ENCODE results near the gene CNNM1.
A peak's percentile ranks its signal among the peaks of the same experiment; 100 is the strongest.

CNNM1 gene

DNA sequence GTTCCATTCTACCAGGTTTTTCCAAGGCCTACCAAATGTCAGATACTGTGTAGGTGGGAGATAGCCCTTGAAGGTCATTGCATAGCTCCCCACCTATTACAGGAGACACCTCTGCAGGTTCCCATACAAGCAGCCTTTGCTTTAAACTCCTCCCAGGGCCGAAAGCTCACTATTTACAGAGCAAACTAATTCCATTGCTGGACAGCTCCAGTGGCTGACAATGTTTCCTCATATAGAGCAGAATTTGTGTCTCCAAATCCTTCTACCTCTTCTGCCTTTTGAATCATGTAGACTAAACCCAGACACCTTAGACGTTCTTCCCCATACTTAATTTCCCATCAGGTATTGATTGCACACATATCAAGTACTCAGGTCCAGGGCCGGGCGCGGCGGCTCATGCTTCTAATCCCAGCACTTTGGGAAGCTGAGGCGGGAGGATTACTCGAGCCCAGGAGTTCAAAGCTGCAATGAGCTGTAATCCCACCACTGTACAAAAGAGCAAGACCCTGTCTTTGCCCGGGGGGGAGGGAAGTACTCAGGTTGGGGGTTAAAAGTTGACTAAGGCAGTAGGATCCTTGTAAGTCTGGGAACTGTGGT is 2.1 kb downstream of the CNNM1 start:
- no peak for DNase-seq (ENCODE audit: low read depth, low spot score)

GRCh38 chr10:99337311-99337811 is 8.2 kb downstream of the CNNM1 start:
- no peak overlapping the region for H3K27ac ChIP-seq
- DNase-seq (ENCODE audit: low read depth, low spot score) = no peak

More for the DNA sequence above, 2.1 kb downstream of the CNNM1 start:
- H3K27ac ChIP-seq = no peak overlapping the region

- no peak for DNase-seq (ENCODE audit: low read depth, low spot score)
Observed at GRCh38 chr10:99337901-99338300, 8.7 kb downstream of the CNNM1 start.

GRCh38 chr10:99339077-99339476 is 9.9 kb downstream of the CNNM1 start:
- DNase-seq (ENCODE audit: low read depth, low spot score) = peak; percentile 34
- peak overlapping the region; percentile 29 for H3K27ac ChIP-seq

More at GRCh38 chr10:99337901-99338300, 8.7 kb downstream of the CNNM1 start:
- no peak overlapping the region for H3K27ac ChIP-seq

DNA sequence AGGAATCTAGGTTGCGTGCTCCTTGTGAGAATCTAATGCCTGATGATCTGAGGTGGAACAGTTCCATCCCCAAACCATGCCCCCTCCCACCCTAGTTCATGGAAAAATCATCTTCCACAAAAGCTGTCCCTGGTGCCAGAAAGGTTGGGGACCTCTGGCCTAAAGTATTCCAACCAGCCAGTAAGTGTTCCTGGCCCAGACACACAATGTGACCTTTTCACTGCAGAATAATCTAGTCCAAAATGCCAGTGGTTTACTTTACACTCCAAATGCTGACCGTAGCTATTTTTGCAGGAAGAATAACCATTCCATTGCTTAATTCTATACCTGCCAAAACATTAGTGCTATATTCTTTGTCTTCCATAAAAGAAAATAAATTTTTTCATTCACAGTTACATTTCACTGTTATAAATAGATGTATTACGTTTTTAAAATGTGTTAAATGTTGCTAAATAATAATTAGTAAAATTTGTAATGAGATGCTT is 10.4 kb downstream of the CNNM1 start:
- peak overlapping the region; percentile 29 for H3K27ac ChIP-seq

DNA sequence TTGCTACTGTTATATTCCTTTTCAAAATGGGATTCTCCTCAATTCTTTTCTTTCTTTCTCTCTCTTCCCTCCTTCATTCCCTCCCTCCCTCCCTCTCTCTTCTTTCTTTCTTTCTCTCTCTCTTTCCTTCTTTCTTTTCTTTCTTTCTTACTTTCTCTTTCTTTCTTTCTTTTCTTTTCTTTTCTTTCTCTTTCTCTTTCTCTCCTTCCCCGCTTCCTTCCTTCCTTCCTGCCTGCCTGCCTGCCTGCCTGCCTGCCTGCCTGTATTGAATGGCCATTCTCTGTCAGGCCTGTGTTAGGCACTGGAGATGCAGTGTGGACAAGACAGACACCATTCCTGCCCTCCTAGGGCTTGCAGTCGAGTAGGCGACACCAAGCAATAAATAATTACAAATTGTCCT is 11.5 kb downstream of the CNNM1 start:
- DNase-seq (ENCODE audit: low read depth, low spot score) = no peak
- no peak overlapping the region for H3K27ac ChIP-seq

More for the DNA sequence above, 10.4 kb downstream of the CNNM1 start:
- no peak for DNase-seq (ENCODE audit: low read depth, low spot score)

DNA sequence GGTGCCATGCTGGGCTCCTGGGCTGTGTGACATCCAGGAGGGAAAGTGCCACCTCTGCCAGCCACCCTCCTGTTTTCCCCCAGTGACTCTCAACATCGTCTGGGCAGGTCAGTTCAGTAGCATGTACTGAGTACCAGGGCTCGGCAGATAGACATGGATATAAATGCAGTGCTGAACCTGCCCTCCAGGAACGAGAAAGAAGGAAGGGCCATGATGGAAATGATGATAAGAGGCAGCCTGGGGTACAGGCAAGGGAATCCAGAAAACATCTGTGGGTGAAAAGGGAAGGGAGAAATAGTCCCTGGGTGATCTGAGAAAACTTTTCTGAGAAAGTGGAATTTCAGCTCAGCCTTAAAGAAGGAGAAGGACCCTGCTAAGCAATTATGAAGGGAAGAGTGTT is 12.1 kb downstream of the CNNM1 start:
- no peak for DNase-seq (ENCODE audit: low read depth, low spot score)
- no peak overlapping the region for H3K27ac ChIP-seq

DNA sequence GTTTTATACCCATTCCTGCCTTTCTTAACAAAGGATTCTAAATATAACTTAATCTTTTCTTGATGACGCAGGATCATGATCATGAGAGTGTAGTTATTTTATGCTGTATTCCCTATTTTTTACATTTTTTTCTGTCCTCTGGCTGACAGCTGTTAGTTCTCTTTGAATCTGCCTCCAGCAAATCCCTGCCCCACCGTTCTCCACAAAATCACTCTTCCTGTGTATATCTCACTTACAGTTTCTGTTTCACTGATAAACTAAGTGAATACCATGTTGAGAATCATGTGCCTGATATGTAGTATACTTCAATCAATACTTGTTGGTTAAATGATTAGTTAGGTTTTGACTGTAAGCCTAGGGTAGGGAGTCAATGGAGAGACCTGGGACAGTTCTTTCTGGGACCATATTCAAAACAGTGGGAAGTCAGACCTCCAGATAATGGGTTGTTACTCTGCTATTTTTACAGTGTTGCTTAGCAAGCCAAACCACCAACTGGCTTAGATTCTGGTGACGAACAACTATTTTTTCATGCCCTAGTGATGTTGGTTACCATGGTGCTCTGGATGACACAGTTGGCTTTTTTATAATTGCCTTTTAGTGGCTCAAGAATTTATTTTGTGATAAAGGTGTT is 12.8 kb downstream of the CNNM1 start:
- no peak overlapping the region for H3K27ac ChIP-seq
- no peak for DNase-seq (ENCODE audit: low read depth, low spot score)

DNA sequence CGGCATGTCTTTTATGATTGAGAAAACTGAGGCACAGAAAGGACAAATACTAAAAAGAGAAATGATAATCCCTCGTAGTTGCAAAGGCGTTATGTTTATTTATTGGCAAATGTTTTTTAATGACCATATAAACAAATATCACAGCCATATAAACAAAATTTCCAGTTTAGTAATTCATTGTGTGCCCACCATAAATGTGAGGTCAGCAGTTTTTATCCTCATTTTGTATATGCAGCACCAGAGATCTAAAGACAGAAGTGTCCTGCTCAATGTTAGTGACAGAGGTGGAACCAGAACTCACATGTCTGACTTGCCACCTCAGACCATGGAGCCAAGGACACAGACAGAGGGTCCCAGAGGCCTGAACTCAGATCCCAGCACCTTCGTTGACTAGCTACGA is 14.1 kb downstream of the CNNM1 start:
- H3K27ac ChIP-seq = no peak overlapping the region
- no peak for DNase-seq (ENCODE audit: low read depth, low spot score)

DNA sequence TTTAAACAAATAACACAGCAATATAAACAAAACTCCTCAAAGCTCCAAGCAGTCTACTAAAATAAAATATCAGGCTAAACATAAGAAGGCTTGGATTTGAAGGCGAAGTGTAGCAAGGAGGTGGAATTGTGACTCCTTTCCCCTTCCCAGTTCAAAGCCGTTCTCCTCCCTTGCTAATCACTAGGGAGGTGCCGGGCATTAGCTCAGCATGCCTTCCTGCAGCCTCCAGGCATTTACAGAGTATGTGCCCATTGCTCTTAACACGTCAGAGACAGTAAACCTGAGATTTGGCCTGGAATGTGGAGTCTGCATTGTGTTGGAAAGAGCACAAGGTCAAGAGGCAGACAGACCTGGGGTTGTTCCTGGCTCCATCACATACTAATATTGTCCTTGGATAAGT is 15.6 kb downstream of the CNNM1 start:
- no peak overlapping the region for H3K27ac ChIP-seq
- DNase-seq (ENCODE audit: low read depth, low spot score) = no peak

DNA sequence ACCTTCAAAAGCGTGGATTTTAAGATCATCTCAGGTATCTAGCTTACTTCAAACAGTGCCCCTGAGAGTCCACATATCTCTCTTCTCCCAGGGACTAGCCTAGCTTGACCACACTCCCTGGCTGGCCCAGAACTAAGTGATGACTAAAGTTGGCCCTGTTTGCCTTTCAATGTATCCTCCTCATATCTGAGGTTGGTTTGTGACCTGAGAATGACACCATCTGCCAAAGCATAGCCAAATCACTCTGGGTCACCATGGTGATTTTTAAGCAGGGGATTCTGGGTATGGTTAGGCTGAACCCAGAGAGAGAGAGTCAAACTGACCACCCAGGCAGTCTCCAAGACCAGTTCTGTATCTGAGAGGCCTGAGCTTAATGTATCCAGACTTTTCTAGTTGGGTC is 16.2 kb downstream of the CNNM1 start:
- H3K27ac ChIP-seq = no peak overlapping the region
- no peak for DNase-seq (ENCODE audit: low read depth, low spot score)

DNA sequence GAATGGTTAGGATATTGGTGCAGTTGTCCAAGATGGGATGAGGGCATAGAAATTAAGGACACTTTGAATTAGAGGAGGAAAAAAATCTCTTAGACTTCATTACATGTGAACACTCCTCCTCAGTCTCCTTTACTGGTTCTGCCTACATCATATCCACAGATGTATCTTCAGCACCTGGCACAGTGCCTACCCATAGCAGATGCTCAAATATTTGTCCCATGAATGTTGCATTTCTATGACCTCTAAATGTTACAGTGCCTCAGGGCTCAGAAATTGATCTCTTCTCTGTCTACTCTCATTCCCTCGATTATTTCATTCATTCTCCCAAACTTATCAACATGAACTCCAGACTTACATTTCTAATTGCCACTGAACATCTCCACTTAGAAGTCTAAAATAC is 17.1 kb downstream of the CNNM1 start:
- DNase-seq (ENCODE audit: low read depth, low spot score) = no peak
- H3K27ac ChIP-seq = no peak overlapping the region

- no peak for DNase-seq (ENCODE audit: low read depth, low spot score)
- H3K27ac ChIP-seq = no peak overlapping the region
Observed at GRCh38 chr10:99347672-99348071, 18.5 kb downstream of the CNNM1 start.

DNA sequence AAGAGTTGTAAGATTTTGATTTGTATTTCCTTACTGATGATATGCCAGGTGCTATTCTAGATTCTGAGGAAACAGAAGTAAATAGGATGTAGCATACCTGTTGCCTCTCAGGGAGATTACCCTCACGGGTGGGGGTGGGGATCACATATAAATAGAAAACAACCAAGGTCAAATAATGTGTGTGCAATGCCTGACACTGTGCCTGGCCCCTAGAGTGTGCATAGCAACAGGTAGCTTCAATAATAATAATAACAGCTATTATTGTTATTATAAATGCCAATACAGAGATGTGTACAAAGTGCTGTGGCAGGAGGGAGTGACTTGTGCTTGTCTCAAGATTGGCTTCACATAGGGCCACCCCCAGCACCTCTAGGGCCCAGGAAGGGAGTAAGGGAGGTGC is 24.0 kb downstream of the CNNM1 start:
- no peak overlapping the region for H3K27ac ChIP-seq
- DNase-seq (ENCODE audit: low read depth, low spot score) = no peak

GRCh38 chr10:99357691-99358090 is 28.5 kb downstream of the CNNM1 start:
- DNase-seq (ENCODE audit: low read depth, low spot score) = no peak
- no peak overlapping the region for H3K27ac ChIP-seq

DNA sequence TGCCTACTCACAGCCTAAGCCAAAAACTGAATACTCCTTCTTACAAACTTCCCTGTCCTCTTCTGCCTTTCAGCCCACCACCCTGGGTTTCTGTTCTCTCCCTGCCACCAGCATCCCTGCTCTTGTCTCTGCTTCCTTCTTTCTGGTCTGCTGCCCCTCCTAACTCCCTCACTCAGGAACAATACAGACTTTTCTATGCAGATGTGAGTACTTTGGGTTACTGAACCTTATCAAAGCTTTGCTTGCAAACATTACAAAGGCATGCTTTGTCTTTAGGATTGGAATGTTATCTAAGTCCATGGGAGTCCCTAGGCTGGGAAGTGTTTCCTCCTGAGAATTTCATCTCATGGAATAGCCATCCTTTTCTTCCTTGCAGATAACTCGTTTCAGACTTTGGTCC is 28.9 kb downstream of the CNNM1 start:
- H3K27ac ChIP-seq = no peak overlapping the region
- no peak for DNase-seq (ENCODE audit: low read depth, low spot score)

- no peak for DNase-seq (ENCODE audit: low read depth, low spot score)
- no peak overlapping the region for H3K27ac ChIP-seq
Observed at GRCh38 chr10:99360934-99361333, 31.8 kb downstream of the CNNM1 start.

DNA sequence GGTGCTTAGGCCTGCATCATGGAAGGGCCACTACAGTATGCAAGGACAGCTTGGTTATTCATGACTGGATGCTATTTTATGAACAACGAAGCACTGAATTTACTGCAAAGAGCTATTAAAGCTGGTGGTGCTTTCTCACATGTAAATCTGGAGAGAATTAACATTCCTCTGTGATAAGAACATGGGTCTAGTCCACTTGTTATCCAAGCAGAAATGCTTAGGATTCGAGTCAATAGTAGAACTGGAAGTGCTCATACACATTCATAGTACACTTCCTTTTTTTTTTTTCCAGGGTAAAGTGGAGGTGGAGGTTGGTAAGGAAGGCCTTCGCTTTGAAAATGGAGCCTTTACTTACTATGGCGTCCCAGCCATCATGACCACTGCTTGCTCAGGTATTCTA is 35.0 kb downstream of the CNNM1 start:
- no peak for DNase-seq (ENCODE audit: low read depth, low spot score)
- no peak overlapping the region for H3K27ac ChIP-seq

DNA sequence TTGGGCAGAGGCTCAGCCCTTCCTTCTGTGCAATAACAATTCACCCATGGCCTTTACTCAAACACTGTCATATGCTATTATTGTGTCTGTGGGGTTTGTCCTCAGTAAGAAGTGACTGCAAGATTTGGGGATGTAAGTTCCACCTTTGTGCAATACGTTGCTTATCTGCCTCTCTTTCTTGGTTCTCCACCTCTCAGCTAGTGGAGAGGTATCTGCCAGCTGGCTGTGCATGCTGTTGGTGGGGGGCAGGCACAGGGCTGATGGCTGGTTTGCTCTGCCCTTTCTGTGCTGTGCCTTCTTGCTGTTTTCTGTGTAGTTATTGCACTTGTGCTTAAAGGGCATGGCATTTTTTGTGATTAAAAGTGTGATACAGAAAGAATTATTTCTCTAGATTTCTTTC is 36.2 kb downstream of the CNNM1 start:
- no peak overlapping the region for H3K27ac ChIP-seq
- DNase-seq (ENCODE audit: low read depth, low spot score) = no peak

DNA sequence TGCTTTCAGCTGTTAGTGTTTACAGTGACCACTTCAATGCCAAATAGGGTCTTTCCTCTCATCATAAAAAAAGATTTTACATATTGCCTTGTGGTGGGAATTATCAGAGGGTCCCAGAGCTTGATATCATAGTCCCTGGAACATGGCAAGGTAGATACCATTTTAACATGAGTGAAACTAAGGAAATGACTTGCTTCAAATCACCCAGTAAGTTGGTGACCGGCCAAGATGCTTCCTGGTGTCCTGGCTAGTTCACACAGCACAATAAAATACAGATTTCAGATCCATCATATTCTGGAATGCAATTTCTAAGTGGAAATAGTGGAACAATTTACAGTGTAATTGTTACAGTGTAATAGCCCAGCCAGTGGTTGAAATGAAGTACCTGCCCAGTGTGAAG is 36.6 kb downstream of the CNNM1 start:
- no peak overlapping the region for H3K27ac ChIP-seq
- DNase-seq (ENCODE audit: low read depth, low spot score) = no peak

DNA sequence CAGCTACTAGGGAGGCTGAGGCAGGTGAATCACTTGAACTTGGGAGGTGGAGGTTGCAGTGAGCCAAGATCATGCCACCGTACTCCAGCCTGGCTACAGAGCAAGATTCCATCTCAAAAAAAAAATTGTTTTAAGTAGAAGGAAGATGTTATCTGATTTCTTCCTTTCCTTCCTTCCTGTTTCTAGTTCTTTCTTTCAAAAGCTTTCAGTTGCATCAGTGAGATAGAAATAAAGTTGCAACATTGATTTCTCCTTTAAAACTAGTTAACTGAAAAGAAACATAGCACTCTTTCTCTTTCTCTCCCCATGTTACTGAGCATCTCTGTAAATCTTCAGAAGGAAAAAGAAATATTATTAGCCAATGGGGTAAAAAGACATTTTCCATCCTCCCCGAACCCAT is 37.5 kb downstream of the CNNM1 start:
- DNase-seq (ENCODE audit: low read depth, low spot score) = no peak
- H3K27ac ChIP-seq = no peak overlapping the region

DNA sequence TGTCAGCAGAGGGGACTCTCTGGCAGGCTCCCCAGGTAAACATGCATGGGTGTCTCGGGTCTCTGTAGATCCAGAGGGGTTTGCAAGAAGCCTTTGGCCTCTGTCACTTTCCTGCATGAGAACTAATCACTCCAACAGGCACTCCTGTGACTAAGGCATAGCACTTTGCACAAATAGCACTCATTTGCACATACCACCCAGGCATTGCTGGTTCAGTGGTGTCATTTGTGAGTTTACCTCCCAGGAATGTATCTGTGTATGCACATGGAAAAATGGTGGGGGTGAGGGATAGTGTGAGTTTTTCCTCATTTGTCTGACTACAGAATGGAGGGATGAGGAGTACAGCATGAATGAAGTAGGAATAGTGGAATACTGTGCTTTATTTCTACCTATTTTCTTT is 39.5 kb downstream of the CNNM1 start:
- DNase-seq (ENCODE audit: low read depth, low spot score) = no peak
- no peak overlapping the region for H3K27ac ChIP-seq
